Fibroblast of skin of left biceps (primary cell): ENCODE results near the gene SLC41A3.

Source experiments
- DNase-seq, 2 experiments: peaks; one replicate each; pipeline ENCODE4 v3.0.0-alpha.2; 2013; ENCODE audit warnings: low read depth in 2 of 2

SLC41A3 gene

GRCh38 chr3:126083913-126084767 lies at the start of gene SLC41A3:
SLC41A3 (minus strand) TSS chr3:126084124; CDS start chr3:126068219, 15,905 bp downstream.
- DNase-seq, result peak; percentile 37 to 45

GRCh38 chr3:126133606-126134005 lies 49.7 kb upstream of the SLC41A3 start:
- no peak for DNase-seq

- no peak for DNase-seq
These were observed 49.0 kb upstream of the SLC41A3 start for GRCh38 chr3:126132751-126133511.

GRCh38 chr3:126131881-126132750 lies 48.2 kb upstream of the SLC41A3 start:
- DNase-seq, result no peak

GRCh38 chr3:126130981-126131745 lies 47.2 kb upstream of the SLC41A3 start:
- DNase-seq, result no peak

- DNase-seq, result no peak
These were observed 46.3 kb upstream of the SLC41A3 start for GRCh38 chr3:126130081-126130855.

GRCh38 chr3:126129398-126129891 lies 45.5 kb upstream of the SLC41A3 start:
- no peak for DNase-seq

GRCh38 chr3:126128504-126129397 lies 44.8 kb upstream of the SLC41A3 start:
- DNase-seq, result no peak

- DNase-seq, result no peak
These were observed 44.0 kb upstream of the SLC41A3 start for GRCh38 chr3:126127904-126128303.

- no peak for DNase-seq
These were observed 43.5 kb upstream of the SLC41A3 start for GRCh38 chr3:126127452-126127851.

- DNase-seq, result no peak
These were observed 43.0 kb upstream of the SLC41A3 start for GRCh38 chr3:126126811-126127431.

GRCh38 chr3:126126286-126126685 lies 42.4 kb upstream of the SLC41A3 start:
- no peak for DNase-seq

- DNase-seq, result no peak
These were observed 41.9 kb upstream of the SLC41A3 start for GRCh38 chr3:126125781-126126251.

GRCh38 chr3:126125341-126125740 lies 41.4 kb upstream of the SLC41A3 start:
- DNase-seq, result no peak

- no peak for DNase-seq
These were observed 41.0 kb upstream of the SLC41A3 start for GRCh38 chr3:126124896-126125295.

GRCh38 chr3:126124148-126124868 lies 40.4 kb upstream of the SLC41A3 start:
- DNase-seq, result no peak

GRCh38 chr3:126121632-126122031 lies 37.7 kb upstream of the SLC41A3 start:
- no peak for DNase-seq

- no peak for DNase-seq
These were observed 37.1 kb upstream of the SLC41A3 start for GRCh38 chr3:126121074-126121473.
